Measurements from ENCODE around the gene TEC.

- no peak for TF ChIP-seq POLR2A (IDR thresholded peaks at IDR 0.05; ENCODE audit: low read length)
- no peak for TF ChIP-seq GATA1 (IDR thresholded peaks at IDR 0.05; ENCODE audit: low read depth, low read length)
Observed at GRCh38 chr4:48162162-48162561, 107.5 kb downstream of the TEC start.

Data from erythroblast (primary cell).